LoVo (cell line): ENCODE results near the gene POU2F3.

Source experiments
- DNase-seq: peaks from one replicate; pipeline ENCODE4 v3.0.0-alpha.2; 2016; ENCODE audit warnings: low spot score

Gene POU2F3

GRCh38 chr11:120324932-120325810 lies 85.2 kb downstream of the POU2F3 start, which contains the start of gene TLCD5:
TSS of gene TLCD5 (plus strand) at chr11:120325299. CDS start at chr11:120327442, 2,143 bp downstream.
- peak; percentile 59 for DNase-seq

- DNase-seq: no peak
Observed at GRCh38 chr11:120326228-120326627, 86.3 kb downstream of the POU2F3 start.

- no peak for DNase-seq
Observed at GRCh38 chr11:120326845-120327281, 86.9 kb downstream of the POU2F3 start.

- no peak for DNase-seq
Observed at GRCh38 chr11:120327311-120327710, 87.4 kb downstream of the POU2F3 start.

- no peak for DNase-seq
Observed at GRCh38 chr11:120329556-120329955, 89.6 kb downstream of the POU2F3 start.

GRCh38 chr11:120330045-120330444 lies 90.1 kb downstream of the POU2F3 start:
- DNase-seq: no peak

- DNase-seq: peak; percentile 49
Observed at GRCh38 chr11:120331301-120331996, 91.5 kb downstream of the POU2F3 start.

- DNase-seq: no peak
Observed at GRCh38 chr11:120332822-120333716, 93.1 kb downstream of the POU2F3 start.

- no peak for DNase-seq
Observed at GRCh38 chr11:120333801-120334200, 93.9 kb downstream of the POU2F3 start.

- DNase-seq: no peak
Observed at GRCh38 chr11:120334332-120334731, 94.4 kb downstream of the POU2F3 start.

GRCh38 chr11:120334894-120335462 lies 95.0 kb downstream of the POU2F3 start:
- DNase-seq: peak; percentile 83

- no peak for DNase-seq
Observed at GRCh38 chr11:120335556-120335907, 95.6 kb downstream of the POU2F3 start.

- peak; percentile 97 for DNase-seq
Observed at GRCh38 chr11:120335908-120336640, 96.1 kb downstream of the POU2F3 start, which contains the start of gene ARHGEF12. TSS of gene ARHGEF12 (plus strand) at chr11:120336413. CDS start at chr11:120337244, 831 bp downstream.

- DNase-seq: no peak
Observed at GRCh38 chr11:120336641-120337354, 96.9 kb downstream of the POU2F3 start.

- DNase-seq: no peak
Observed at GRCh38 chr11:120337355-120338106, 97.6 kb downstream of the POU2F3 start.

GRCh38 chr11:120338107-120338933 lies 98.4 kb downstream of the POU2F3 start:
- no peak for DNase-seq

- DNase-seq: peak; percentile 59
Observed at GRCh38 chr11:120339394-120339890, 99.5 kb downstream of the POU2F3 start.

GRCh38 chr11:120340529-120340928 lies 100.6 kb downstream of the POU2F3 start:
- DNase-seq: no peak
